Panc1 (cell line): ENCODE measurements around the gene PHF20. TPM values are rescaled to one million over a fixed set of nuclear protein-coding genes. Genes with fewer than 3 reads are reported as not detected.

Experiments used
- ATAC-seq: fragments of 200-7000 bp; cut with Tn5 transposase; 2 replicates; pipeline ENCODE4 v1.9.1; 2020; ENCODE audit warnings: mild to moderate bottlenecking, moderate library complexity
- BruUV-seq: library from RNA; stranded (reverse); fragments of 400-500 nt; replicated peaks from 2 replicates; lab custom pipeline; 2021; lab: Mats Ljungman, UMichigan
- CTCF ChIA-PET: fragments of 300-600 bp; sonication (Branson Sonifier 250); formaldehyde crosslinking; loops from one replicate; lab custom pipeline; 2022; ENCODE audit warnings: antibody characterized with exemption; lab: Charles Lee
- POLR2A ChIA-PET: fragments of 300-600 bp; sonication (Branson Sonifier 250); formaldehyde crosslinking; loops from one replicate; lab custom pipeline; 2022; ENCODE audit warnings: antibody characterized with exemption; lab: Charles Lee
- DNase-seq: peaks from one replicate; pipeline ENCODE4 v3.0.0-alpha.2; 2010; ENCODE audit warnings: low read depth, low spot score
- H3K27ac ChIP-seq: 2 replicates; pipeline ENCODE4 v1.5.1; 2011; ENCODE audit warnings: mild to moderate bottlenecking, low read length, inconsistent platforms
- H3K27me3 ChIP-seq: fragments of 200-500 bp; sonication (Bioruptor generic); 2 replicates; pipeline ENCODE4 v1.6.0; 2014; ENCODE audit warnings: low read length, inconsistent platforms; ENCODE audit not compliant: control insufficient read depth, insufficient read depth
- H3K36me3 ChIP-seq: fragments of 200-500 bp; sonication (Bioruptor generic); 2 replicates; pipeline ENCODE4 v1.5.1; 2014; ENCODE audit warnings: inconsistent platforms, mild to moderate bottlenecking, low read length, moderate library complexity; ENCODE audit not compliant: control insufficient read depth, insufficient read depth
- H3K4me1 ChIP-seq: 2 replicates; pipeline ENCODE4 v1.5.1; 2011; ENCODE audit warnings: inconsistent platforms, mild to moderate bottlenecking, low read length, moderate library complexity; ENCODE audit not compliant: control insufficient read depth, insufficient read depth
- H3K4me3 ChIP-seq, 2 experiments: 2 replicates each; pipeline ENCODE4 v1.5.1; 2011 to 2012; ENCODE audit warnings: low read depth in 2 of 2, low read length in 2 of 2, mild to moderate bottlenecking in 2 of 2, inconsistent platforms in 1 of 2, moderate library complexity in 1 of 2
- H3K9me3 ChIP-seq: fragments of 200-500 bp; sonication (Bioruptor generic); 2 replicates; pipeline ENCODE4 v1.5.1; 2014; ENCODE audit warnings: low read depth, mild to moderate bottlenecking, inconsistent platforms, low read length, moderate library complexity; ENCODE audit not compliant: control insufficient read depth, insufficient read depth
- POLR2AphosphoS5 ChIP-seq: IDR thresholded peaks from 2 replicates; pipeline ENCODE4 v1.6.1; 2012; ENCODE audit warnings: mild to moderate bottlenecking, low read depth, low read length, moderate library complexity
- REST ChIP-seq, 2 experiments: IDR thresholded peaks; 2 replicates each; pipeline ENCODE4 v1.6.1; 2011 to 2012; ENCODE audit warnings: low read depth in 2 of 2, control low read depth in 1 of 2, low read length in 1 of 2, mild to moderate bottlenecking in 1 of 2, moderate library complexity in 1 of 2; ENCODE audit not compliant: insufficient read depth in 1 of 2
- SIN3A ChIP-seq: IDR thresholded peaks from 2 replicates; pipeline ENCODE4 v1.6.1; 2012; ENCODE audit warnings: low read depth, mild to moderate bottlenecking, low read length, moderate library complexity, borderline replicate concordance; ENCODE audit not compliant: insufficient read depth
- TCF7L2 ChIP-seq: IDR thresholded peaks from 2 replicates; pipeline ENCODE4 v1.6.1; 2011; ENCODE audit warnings: mild to moderate bottlenecking, low read depth, low read length, inconsistent platforms
- in situ Hi-C: cut with HindIII; loops from 2 replicates; pipeline ENCODE4 v1.10.0; 2016; ENCODE audit warnings: low sequenced_read_pairs, low pct_unique_long_range_greater_than_20kb
- intact Hi-C: fragments of 100-400 bp; cut with micrococcal nuclease; formaldehyde crosslinking; loops from one replicate; pipeline ENCODE4 v1.10.0; 2022; ENCODE audit not compliant: unreplicated experiment
- total RNA-seq: library from RNA; stranded (reverse); gene quantifications from one replicate; pipeline ENCODE4 v1.2.1, GENCODE V29; 2021; ENCODE audit not compliant: unreplicated experiment
- TF ChIP-seq, protein P1 (sequence below): fragments of 450-650 bp; IDR thresholded peaks from 2 replicates; pipeline ENCODE4 v1.5.1; 2017; ENCODE audit warnings: mild to moderate bottlenecking

The PHF20 gene
- total RNA-seq, 1 experiment from 2014 or later: 51.5 TPM

- POLR2A ChIA-PET: no interaction called here
- in situ Hi-C loops (no loop called here), intact Hi-C loops (no loop called here)
- DNase-seq (no peak), ATAC-seq (no peak)
- Histone ChIP-seq H3K4me1 (no peaks in the 10 kb centered on the region), H3K9me3 (no peaks in the 10 kb centered on the region), H3K36me3 (no peaks in the 10 kb centered on the region), H3K27ac (no peak overlapping the region), H3K4me3 (no peak overlapping the region), H3K27me3 (no peaks in the 10 kb centered on the region)
- TF ChIP-seq POLR2AphosphoS5 (no peak), REST (IDR thresholded peaks at IDR 0.05; ENCODE audit: insufficient read depth in 1 of 2, low read depth in 2 of 2, low read length in 1 of 2) (no peak), SIN3A (no peak), TCF7L2 (no peak)
- TF ChIP-seq, protein P1, sequence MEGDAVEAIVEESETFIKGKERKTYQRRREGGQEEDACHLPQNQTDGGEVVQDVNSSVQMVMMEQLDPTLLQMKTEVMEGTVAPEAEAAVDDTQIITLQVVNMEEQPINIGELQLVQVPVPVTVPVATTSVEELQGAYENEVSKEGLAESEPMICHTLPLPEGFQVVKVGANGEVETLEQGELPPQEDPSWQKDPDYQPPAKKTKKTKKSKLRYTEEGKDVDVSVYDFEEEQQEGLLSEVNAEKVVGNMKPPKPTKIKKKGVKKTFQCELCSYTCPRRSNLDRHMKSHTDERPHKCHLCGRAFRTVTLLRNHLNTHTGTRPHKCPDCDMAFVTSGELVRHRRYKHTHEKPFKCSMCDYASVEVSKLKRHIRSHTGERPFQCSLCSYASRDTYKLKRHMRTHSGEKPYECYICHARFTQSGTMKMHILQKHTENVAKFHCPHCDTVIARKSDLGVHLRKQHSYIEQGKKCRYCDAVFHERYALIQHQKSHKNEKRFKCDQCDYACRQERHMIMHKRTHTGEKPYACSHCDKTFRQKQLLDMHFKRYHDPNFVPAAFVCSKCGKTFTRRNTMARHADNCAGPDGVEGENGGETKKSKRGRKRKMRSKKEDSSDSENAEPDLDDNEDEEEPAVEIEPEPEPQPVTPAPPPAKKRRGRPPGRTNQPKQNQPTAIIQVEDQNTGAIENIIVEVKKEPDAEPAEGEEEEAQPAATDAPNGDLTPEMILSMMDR: no peak
- BruUV-seq: no TSS peak
- CTCF ChIA-PET: interaction anchor here (0.6 to 0.7 kb wide), 3 partner anchors 101 to 610 kb away, joined by 4 to 7 read pairs (median 5); no protein-coding TSS in a partner anchor
These were observed 214.0 kb downstream of the PHF20 start for GRCh38 chr20:35985806-35986205.

DNA sequence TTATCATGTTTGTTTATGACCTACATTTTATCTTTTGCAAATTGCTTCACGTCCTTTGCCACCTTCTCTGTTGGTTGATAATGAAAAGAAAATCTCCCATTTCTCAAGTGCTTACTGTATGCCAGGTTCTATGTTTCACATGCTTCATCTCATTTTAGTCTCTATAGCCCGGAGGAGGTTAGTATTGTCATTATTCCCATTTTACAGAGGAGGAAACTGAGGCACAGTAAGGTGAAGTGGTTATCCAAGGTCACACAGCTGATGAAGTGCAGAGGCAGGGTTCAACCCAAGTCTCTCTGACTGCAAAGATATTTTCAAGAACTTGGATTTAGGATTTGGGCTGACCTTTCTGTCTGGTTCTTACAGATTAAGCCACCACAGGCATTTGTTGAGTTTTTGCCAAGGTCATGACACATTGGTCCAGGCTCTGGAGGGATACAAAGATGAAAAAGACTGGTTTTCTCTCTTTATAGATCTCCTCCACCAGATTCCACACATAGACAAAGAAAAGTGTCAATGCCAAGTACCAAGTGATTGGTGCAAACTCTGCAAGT is 217.2 kb downstream of the PHF20 start:
- ChIA-PET POLR2A (no interaction called here), CTCF (no interaction called here)
- H3K4me3 ChIP-seq: no peak overlapping the region
- ATAC-seq (no peak), DNase-seq (no peak)
- no peaks in the 10 kb centered on the region; the same call in 1 of the 2 replicates for H3K4me1 ChIP-seq
- H3K27me3 ChIP-seq: no peaks in the 10 kb centered on the region
- no peak for TF ChIP-seq POLR2AphosphoS5
- TF ChIP-seq SIN3A: no peak
- no peak for TF ChIP-seq REST (IDR thresholded peaks at IDR 0.05; ENCODE audit: insufficient read depth in 1 of 2, low read depth in 2 of 2, low read length in 1 of 2)
- TF ChIP-seq TCF7L2: no peak
- TF ChIP-seq, protein P1: no peak
- intact Hi-C loops (no loop called here), in situ Hi-C loops (no loop called here)
- no TSS peak for BruUV-seq
- H3K27ac ChIP-seq: no peak overlapping the region
- H3K36me3 ChIP-seq: no peaks in the 10 kb centered on the region
- no peaks in the 10 kb centered on the region for H3K9me3 ChIP-seq
